Astrocyte of the cerebellum (primary cell): Measurements from ENCODE around the gene SPSB2.

Source experiments
- DNase-seq: peaks from one replicate; pipeline ENCODE4 v3.0.0-alpha.2; 2011; ENCODE audit warnings: low read depth
- H3K4me3 ChIP-seq: 2 replicates; pipeline ENCODE4 v1.5.1; 2011; ENCODE audit warnings: mild to moderate bottlenecking, low read depth, low read length, moderate library complexity
- in situ Hi-C: cut with HindIII; loops from 2 replicates; pipeline ENCODE4 v1.10.0; 2017; ENCODE audit warnings: low sequenced_read_pairs
- TF ChIP-seq, protein P1 (sequence below): IDR thresholded peaks from 2 replicates; pipeline ENCODE4 v1.5.1; 2012; ENCODE audit warnings: low read length, low read depth, moderate library complexity, mild to moderate bottlenecking; ENCODE audit errors: missing control alignments

Gene SPSB2, protein sequence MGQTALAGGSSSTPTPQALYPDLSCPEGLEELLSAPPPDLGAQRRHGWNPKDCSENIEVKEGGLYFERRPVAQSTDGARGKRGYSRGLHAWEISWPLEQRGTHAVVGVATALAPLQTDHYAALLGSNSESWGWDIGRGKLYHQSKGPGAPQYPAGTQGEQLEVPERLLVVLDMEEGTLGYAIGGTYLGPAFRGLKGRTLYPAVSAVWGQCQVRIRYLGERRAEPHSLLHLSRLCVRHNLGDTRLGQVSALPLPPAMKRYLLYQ

DNA sequence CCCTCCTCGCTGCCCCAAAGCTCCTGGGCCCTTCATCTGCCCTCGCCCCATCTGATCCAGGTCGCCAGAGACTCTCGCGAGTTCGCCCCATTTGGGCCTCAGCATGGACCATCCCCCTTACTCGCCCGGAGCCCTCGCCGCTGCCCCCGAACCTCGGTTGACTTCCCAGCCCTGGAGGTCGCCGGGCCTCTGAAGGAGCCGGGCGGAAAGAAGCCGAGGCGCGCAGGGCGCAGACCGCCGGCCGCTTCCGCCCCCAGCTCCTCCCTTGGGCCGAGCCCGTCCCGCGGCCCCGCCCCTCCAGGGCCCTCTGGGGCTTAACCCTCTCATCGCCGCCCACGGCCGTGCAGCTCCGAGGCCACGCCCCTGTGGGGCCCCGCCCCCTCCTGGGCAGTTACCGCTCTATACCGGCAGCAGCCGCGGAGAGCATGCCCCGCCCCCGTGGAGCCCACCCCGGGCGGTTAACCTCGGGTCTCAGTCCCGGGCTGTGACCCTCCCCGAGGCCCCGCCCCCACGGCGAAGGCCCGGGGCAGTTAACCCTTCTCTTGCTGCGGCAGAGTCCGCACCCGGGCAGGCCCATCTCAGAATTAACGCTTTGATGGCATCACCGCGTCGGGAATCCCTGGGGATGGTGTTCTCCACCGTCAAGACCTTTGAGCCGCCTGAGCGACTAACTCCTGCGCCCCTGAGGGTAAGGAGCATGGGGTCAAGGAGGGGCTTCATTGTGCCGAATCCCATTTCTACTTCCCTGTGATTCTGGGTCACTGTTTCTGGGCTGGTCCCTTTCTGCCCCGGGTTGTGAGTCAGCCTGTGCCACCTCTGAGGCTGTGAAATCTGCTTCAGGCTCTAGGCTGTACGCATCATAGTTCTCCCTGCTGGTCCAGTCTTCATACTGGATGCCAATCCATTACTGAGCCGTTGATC, at the start of gene SPSB2:
Gene SPSB2, minus strand, starts transcription at position 210 of the 921 bp plus-strand sequence. CDS start 402 bp downstream, outside the sequence.
- TF ChIP-seq, protein P1, sequence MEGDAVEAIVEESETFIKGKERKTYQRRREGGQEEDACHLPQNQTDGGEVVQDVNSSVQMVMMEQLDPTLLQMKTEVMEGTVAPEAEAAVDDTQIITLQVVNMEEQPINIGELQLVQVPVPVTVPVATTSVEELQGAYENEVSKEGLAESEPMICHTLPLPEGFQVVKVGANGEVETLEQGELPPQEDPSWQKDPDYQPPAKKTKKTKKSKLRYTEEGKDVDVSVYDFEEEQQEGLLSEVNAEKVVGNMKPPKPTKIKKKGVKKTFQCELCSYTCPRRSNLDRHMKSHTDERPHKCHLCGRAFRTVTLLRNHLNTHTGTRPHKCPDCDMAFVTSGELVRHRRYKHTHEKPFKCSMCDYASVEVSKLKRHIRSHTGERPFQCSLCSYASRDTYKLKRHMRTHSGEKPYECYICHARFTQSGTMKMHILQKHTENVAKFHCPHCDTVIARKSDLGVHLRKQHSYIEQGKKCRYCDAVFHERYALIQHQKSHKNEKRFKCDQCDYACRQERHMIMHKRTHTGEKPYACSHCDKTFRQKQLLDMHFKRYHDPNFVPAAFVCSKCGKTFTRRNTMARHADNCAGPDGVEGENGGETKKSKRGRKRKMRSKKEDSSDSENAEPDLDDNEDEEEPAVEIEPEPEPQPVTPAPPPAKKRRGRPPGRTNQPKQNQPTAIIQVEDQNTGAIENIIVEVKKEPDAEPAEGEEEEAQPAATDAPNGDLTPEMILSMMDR = no peak
- in situ Hi-C loops = no loop called here
- H3K4me3 ChIP-seq = peak within 1 kb of the TSS; percentile 64
- DNase-seq = peak; percentile 83

DNA sequence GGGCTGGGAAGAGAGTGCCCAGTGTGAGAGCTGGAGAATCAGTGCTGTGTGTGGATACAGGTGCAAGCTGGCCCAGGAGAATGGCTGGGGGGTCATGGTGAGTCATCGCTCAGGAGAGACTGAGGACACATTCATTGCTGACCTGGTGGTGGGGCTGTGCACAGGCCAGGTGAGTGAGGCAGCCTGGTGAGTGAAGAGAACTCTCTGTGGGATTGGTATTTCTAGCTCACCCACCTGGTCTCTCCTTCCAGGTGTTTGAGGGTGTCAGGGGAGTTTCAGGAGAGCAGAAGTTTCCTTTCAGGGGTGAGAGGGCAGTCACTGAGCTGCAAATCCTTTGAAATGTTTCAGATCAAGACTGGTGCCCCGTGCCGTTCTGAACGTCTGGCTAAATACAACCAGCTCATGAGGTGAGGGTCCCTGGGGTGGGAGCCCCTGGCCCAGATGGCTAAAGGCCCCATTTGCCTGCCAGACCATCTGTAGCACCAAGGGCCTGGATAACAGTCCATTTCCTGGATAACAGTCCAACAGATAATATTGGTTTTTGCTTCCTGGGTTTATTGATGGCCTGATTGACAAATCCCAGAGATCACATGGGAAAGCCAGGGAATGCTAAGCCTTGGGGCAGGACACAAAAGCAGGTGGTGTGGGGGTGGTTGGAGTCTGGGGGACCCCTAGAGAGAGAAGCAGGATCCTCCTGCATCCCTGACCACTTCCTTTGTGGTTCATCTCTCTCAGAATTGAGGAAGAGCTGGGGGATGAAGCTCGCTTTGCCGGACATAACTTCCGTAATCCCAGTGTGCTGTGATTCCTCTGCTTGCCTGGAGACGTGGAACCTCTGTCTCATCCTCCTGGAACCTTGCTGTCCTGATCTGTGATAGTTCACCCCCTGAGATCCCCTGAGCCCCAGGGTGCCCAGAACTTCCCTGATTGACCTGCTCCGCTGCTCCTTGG, 49.2 kb upstream of the SPSB2 start:
- no peak for DNase-seq
- no peak overlapping the region for H3K4me3 ChIP-seq
- TF ChIP-seq, protein P1 = no peak
- in situ Hi-C loops = no loop called here

DNA sequence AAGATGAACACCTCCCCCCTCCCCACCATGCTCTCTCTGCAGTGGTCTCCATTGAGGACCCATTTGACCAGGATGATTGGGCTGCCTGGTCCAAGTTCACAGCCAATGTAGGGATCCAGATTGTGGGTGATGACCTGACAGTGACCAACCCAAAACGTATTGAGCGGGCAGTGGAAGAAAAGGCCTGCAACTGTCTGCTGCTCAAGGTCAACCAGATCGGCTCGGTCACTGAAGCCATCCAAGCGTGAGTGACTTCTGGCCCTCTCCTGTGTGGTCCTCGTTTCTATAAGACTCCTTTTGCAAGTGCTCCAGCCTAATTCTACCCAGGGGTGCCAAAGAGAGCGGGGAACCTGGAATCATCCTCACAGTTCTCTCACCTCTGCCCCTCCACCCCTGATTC, 48.4 kb upstream of the SPSB2 start:
- H3K4me3 ChIP-seq = no peak overlapping the region
- in situ Hi-C loops = no loop called here
- no peak for DNase-seq
- TF ChIP-seq, protein P1 = no peak

DNA sequence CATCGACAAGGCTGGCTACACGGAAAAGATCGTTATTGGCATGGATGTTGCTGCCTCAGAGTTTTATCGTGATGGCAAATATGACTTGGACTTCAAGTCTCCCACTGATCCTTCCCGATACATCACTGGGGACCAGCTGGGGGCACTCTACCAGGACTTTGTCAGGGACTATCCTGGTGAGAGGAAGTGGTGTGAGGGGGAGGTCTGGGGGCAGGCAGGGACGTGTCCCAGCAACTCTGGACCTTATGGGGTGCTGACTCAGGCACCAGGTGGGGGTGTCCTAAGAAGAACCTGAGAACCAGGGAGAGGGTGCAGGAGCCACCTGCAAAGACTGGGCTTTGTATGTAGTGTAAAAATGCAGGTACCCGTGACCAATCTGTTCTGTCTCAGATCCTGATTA, 46.5 kb upstream of the SPSB2 start:
- TF ChIP-seq, protein P1 = no peak
- no peak for DNase-seq
- in situ Hi-C loops = no loop called here
- H3K4me3 ChIP-seq = no peak overlapping the region

DNA sequence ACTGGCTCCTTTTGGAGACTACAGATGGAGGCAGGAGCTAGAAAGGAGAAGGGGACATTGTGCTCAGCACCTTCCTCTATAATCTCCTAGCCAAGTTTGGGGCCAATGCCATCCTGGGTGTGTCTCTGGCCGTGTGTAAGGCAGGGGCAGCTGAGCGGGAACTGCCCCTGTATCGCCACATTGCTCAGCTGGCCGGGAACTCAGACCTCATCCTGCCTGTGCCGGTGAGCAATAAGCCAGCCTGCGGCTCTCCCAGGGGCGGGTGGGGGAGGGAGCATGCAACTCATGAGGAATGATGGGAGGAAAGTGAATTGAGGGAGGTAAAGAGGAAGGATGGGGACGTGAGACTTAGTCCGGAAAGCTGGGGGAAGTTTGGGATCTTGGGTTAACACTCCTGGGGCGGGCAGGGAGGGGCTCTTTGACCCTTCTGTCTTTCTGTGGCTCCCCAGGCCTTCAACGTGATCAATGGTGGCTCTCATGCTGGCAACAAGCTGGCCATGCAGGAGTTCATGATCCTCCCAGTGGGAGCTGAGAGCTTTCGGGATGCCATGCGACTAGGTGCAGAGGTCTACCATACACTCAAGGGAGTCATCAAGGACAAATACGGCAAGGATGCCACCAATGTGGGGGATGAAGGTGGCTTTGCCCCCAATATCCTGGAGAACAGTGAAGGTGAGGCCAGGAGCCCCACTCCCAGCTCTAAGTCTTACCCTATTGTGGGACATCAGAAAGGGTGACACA, 44.6 kb upstream of the SPSB2 start:
- DNase-seq = no peak
- in situ Hi-C loops = no loop called here
- TF ChIP-seq, protein P1 = no peak
- H3K4me3 ChIP-seq = no peak overlapping the region
